ENCODE results near the gene RTEL1.
"Not testable (repeated sequence)": the region's sequence is repeated elsewhere in the genome, so short reads cannot be mapped to it uniquely, and the experiment has no call there.

The RTEL1 gene

GRCh38 chr20:63639093-63639975, 18.8 kb upstream of the RTEL1 start:
- no peaks in the 10 kb centered on the region for H3K27me3 ChIP-seq (ENCODE audit: control insufficient read depth, low read length)
- H3K4me3 ChIP-seq (ENCODE audit: low read length): peak overlapping the region; percentile 52
- peaks cover 65% of the 10 kb centered on the region for H3K4me1 ChIP-seq (ENCODE audit: control insufficient read depth, low read length)
- H3K9me2 ChIP-seq (replicated peaks; ENCODE audit: control insufficient read depth, low read length): no peaks in the 10 kb centered on the region
- H3F3A ChIP-seq (ENCODE audit: control insufficient read depth, insufficient read depth): peaks cover 11% of the 10 kb centered on the region
- H3K36me3 ChIP-seq (ENCODE audit: control insufficient read depth, low read length): no peaks in the 10 kb centered on the region
- H3K9me3 ChIP-seq (ENCODE audit: control insufficient read depth, insufficient read depth, low read length): no peaks in the 10 kb centered on the region
- peak overlapping the region; percentile 69 for H3K4me2 ChIP-seq (ENCODE audit: low read length)
- peak overlapping the region; percentile 62 for H3K27ac ChIP-seq (ENCODE audit: low read depth, low read length)
- H4K20me1 ChIP-seq (ENCODE audit: control insufficient read depth, insufficient read depth, low read depth, low read length): no peaks in the 10 kb centered on the region
- no peaks in the 10 kb centered on the region for H3K79me2 ChIP-seq (ENCODE audit: control insufficient read depth, low read length)
- TF ChIP-seq EZH2phosphoT487 (IDR thresholded peaks at IDR 0.05; ENCODE audit: borderline replicate concordance, low read length) (no peak), CTCF (IDR thresholded peaks at IDR 0.05; ENCODE audit: low read depth, low read length, poor library complexity, severe bottlenecking) (no peak)

- Histone ChIP-seq H3K9me3 (ENCODE audit: control insufficient read depth, insufficient read depth, low read length) (no peaks in the 10 kb centered on the region), H3F3A (ENCODE audit: control insufficient read depth, insufficient read depth) (peaks cover 6% of the 10 kb centered on the region), H3K27me3 (ENCODE audit: control insufficient read depth, low read length) (no peaks in the 10 kb centered on the region), H3K4me3 (ENCODE audit: low read length) (0 out of 2 replicates have a peak overlapping the region, but pooled peaks have one; percentile 52), H3K27ac (ENCODE audit: low read depth, low read length) (peak overlapping the region; percentile 62), H3K9me2 (replicated peaks; ENCODE audit: control insufficient read depth, low read length) (no peaks in the 10 kb centered on the region), H4K20me1 (ENCODE audit: control insufficient read depth, insufficient read depth, low read depth, low read length) (no peaks in the 10 kb centered on the region), H3K36me3 (ENCODE audit: control insufficient read depth, low read length) (no peaks in the 10 kb centered on the region), H3K4me1 (ENCODE audit: control insufficient read depth, low read length) (peaks cover 58% of the 10 kb centered on the region), H3K79me2 (ENCODE audit: control insufficient read depth, low read length) (no peaks in the 10 kb centered on the region), H3K4me2 (ENCODE audit: low read length) (peak overlapping the region; percentile 69; the same call in 1 of the 2 replicates)
- TF ChIP-seq CTCF (IDR thresholded peaks at IDR 0.05; ENCODE audit: low read depth, low read length, poor library complexity, severe bottlenecking): no peak
- TF ChIP-seq EZH2phosphoT487 (IDR thresholded peaks at IDR 0.05; ENCODE audit: borderline replicate concordance, low read length): no peak
Observed at GRCh38 chr20:63640086-63640485, 18.0 kb upstream of the RTEL1 start.

- not testable (repeated sequence) for H3K27me3 ChIP-seq (ENCODE audit: control insufficient read depth, low read length); H3K9me3 ChIP-seq (ENCODE audit: control insufficient read depth, insufficient read depth, low read length); H3F3A ChIP-seq (ENCODE audit: control insufficient read depth, insufficient read depth); H3K4me3 ChIP-seq (ENCODE audit: low read length); H4K20me1 ChIP-seq (ENCODE audit: control insufficient read depth, insufficient read depth, low read depth, low read length); H3K27ac ChIP-seq (ENCODE audit: low read depth, low read length); H3K79me2 ChIP-seq (ENCODE audit: control insufficient read depth, low read length); H3K9me2 ChIP-seq (replicated peaks; ENCODE audit: control insufficient read depth, low read length); H3K36me3 ChIP-seq (ENCODE audit: control insufficient read depth, low read length)
- Histone ChIP-seq H3K4me1 (ENCODE audit: control insufficient read depth, low read length) (peaks cover 52% of the 10 kb centered on the region), H3K4me2 (ENCODE audit: low read length) (0 out of 2 replicates have a peak overlapping the region, but pooled peaks have one; percentile 21)
Observed at GRCh38 chr20:63640686-63641085, 17.4 kb upstream of the RTEL1 start.

- peak overlapping the region; percentile 90 for H3K4me2 ChIP-seq (ENCODE audit: low read length)
- H3K4me1 ChIP-seq (ENCODE audit: control insufficient read depth, low read length): peaks cover 48% of the 10 kb centered on the region
- H3K27ac ChIP-seq (ENCODE audit: low read depth, low read length): peak overlapping the region; percentile 10; the same call in 1 of the 2 replicates
- H3K9me2 ChIP-seq (replicated peaks; ENCODE audit: control insufficient read depth, low read length): no peaks in the 10 kb centered on the region
- H3K36me3 ChIP-seq (ENCODE audit: control insufficient read depth, low read length): no peaks in the 10 kb centered on the region
- H3K79me2 ChIP-seq (ENCODE audit: control insufficient read depth, low read length): no peaks in the 10 kb centered on the region
- no peaks in the 10 kb centered on the region for H3K9me3 ChIP-seq (ENCODE audit: control insufficient read depth, insufficient read depth, low read length)
- H4K20me1 ChIP-seq (ENCODE audit: control insufficient read depth, insufficient read depth, low read depth, low read length): no peaks in the 10 kb centered on the region
- peaks cover 5% of the 10 kb centered on the region for H3F3A ChIP-seq (ENCODE audit: control insufficient read depth, insufficient read depth)
- no peak for TF ChIP-seq CTCF (IDR thresholded peaks at IDR 0.05; ENCODE audit: low read depth, low read length, poor library complexity, severe bottlenecking)
- TF ChIP-seq EZH2phosphoT487 (IDR thresholded peaks at IDR 0.05; ENCODE audit: borderline replicate concordance, low read length): no peak
- H3K4me3 ChIP-seq (ENCODE audit: low read length): peak overlapping the region; percentile 73
- no peaks in the 10 kb centered on the region for H3K27me3 ChIP-seq (ENCODE audit: control insufficient read depth, low read length)
Observed at GRCh38 chr20:63641146-63641791, 16.8 kb upstream of the RTEL1 start.

Measured in DOHH2 (cell line).